ENCODE measurements around the gene GPATCH8. TPM values are rescaled to one million over a fixed set of nuclear protein-coding genes. Genes with fewer than 3 reads are reported as not detected.

GPATCH8 gene
- total RNA-seq, 1 experiment from 2014 or later: 33.8 TPM

- H3K27ac ChIP-seq (ENCODE audit: low read depth, low read length, poor library complexity, severe bottlenecking): no peak overlapping the region
- H3K4me1 ChIP-seq (ENCODE audit: insufficient read depth, low read length, poor library complexity, severe bottlenecking): peaks cover 5% of the 10 kb centered on the region
- CTCF ChIA-PET: no interaction called here
- no peak overlapping the region for H3K4me3 ChIP-seq (ENCODE audit: low read depth, low read length, poor library complexity, severe bottlenecking)
- TF ChIP-seq, protein P1, sequence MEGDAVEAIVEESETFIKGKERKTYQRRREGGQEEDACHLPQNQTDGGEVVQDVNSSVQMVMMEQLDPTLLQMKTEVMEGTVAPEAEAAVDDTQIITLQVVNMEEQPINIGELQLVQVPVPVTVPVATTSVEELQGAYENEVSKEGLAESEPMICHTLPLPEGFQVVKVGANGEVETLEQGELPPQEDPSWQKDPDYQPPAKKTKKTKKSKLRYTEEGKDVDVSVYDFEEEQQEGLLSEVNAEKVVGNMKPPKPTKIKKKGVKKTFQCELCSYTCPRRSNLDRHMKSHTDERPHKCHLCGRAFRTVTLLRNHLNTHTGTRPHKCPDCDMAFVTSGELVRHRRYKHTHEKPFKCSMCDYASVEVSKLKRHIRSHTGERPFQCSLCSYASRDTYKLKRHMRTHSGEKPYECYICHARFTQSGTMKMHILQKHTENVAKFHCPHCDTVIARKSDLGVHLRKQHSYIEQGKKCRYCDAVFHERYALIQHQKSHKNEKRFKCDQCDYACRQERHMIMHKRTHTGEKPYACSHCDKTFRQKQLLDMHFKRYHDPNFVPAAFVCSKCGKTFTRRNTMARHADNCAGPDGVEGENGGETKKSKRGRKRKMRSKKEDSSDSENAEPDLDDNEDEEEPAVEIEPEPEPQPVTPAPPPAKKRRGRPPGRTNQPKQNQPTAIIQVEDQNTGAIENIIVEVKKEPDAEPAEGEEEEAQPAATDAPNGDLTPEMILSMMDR (conservative IDR thresholded peaks at IDR 0.05; ENCODE audit: low read depth, low read length): no peak
- TF ChIP-seq EZH2 (IDR thresholded peaks at IDR 0.05; ENCODE audit: borderline replicate concordance, low read depth, low read length, poor library complexity, severe bottlenecking): no peak
- no peaks in the 10 kb centered on the region for H3K9me3 ChIP-seq (ENCODE audit: low read depth, low read length, poor library complexity, severe bottlenecking)
- no peak for DNase-seq (ENCODE audit: low spot score)
- no TSS peak for BruUV-seq (replicated peaks)
- H3K36me3 ChIP-seq (ENCODE audit: insufficient read depth, low read length, poor library complexity, severe bottlenecking): no peaks in the 10 kb centered on the region
- intact Hi-C loops (cut with micrococcal nuclease; ENCODE audit: unreplicated experiment): no loop called here
- H3K27me3 ChIP-seq (replicated peaks; ENCODE audit: insufficient read depth, low read depth, low read length, poor library complexity): no peaks in the 10 kb centered on the region
- POLR2A ChIA-PET (ENCODE audit: low non-redundant PET): no interaction called here
Measured at GRCh38 chr17:44442806-44443205, 60.4 kb downstream of the GPATCH8 start.

DNA sequence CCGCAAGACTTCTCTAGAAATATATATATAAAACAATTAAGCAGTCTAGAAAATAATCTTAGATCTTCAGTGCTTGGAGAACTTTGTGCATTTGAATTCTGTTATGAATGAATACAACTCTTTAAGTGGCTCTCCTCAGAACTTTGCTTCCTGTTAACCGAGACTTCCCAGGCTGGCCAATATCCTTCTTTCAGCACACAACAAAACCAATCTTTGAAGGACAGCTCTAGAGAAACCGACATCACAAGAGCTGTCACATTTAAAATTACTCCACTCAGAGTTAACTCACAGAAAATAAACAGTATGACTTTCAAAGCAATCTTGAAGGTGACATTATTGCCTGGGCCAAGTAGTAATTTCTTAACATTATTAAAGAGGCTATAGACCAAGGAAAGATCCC, 64.0 kb downstream of the GPATCH8 start:
- BruUV-seq (replicated peaks): no TSS peak
- ChIA-PET POLR2A (ENCODE audit: low non-redundant PET) (no interaction called here), CTCF (no interaction called here)
- H3K27me3 ChIP-seq (replicated peaks; ENCODE audit: insufficient read depth, low read depth, low read length, poor library complexity): no peaks in the 10 kb centered on the region
- no peak for DNase-seq (ENCODE audit: low spot score)
- H3K36me3 ChIP-seq (ENCODE audit: insufficient read depth, low read length, poor library complexity, severe bottlenecking): peaks cover 6% of the 10 kb centered on the region
- intact Hi-C loops (cut with micrococcal nuclease; ENCODE audit: unreplicated experiment): no loop called here
- H3K9me3 ChIP-seq (ENCODE audit: low read depth, low read length, poor library complexity, severe bottlenecking): no peaks in the 10 kb centered on the region
- no peak overlapping the region for H3K27ac ChIP-seq (ENCODE audit: low read depth, low read length, poor library complexity, severe bottlenecking)
- peaks cover 5% of the 10 kb centered on the region for H3K4me1 ChIP-seq (ENCODE audit: insufficient read depth, low read length, poor library complexity, severe bottlenecking)
- TF ChIP-seq, protein P1 (conservative IDR thresholded peaks at IDR 0.05; ENCODE audit: low read depth, low read length): no peak
- TF ChIP-seq EZH2 (IDR thresholded peaks at IDR 0.05; ENCODE audit: borderline replicate concordance, low read depth, low read length, poor library complexity, severe bottlenecking): no peak
- H3K4me3 ChIP-seq (ENCODE audit: low read depth, low read length, poor library complexity, severe bottlenecking): no peak overlapping the region

GRCh38 chr17:44438636-44439035, 64.6 kb downstream of the GPATCH8 start:
- DNase-seq (ENCODE audit: low spot score): no peak
- Histone ChIP-seq H3K4me3 (ENCODE audit: low read depth, low read length, poor library complexity, severe bottlenecking) (no peak overlapping the region), H3K27me3 (replicated peaks; ENCODE audit: insufficient read depth, low read depth, low read length, poor library complexity) (no peaks in the 10 kb centered on the region), H3K36me3 (ENCODE audit: insufficient read depth, low read length, poor library complexity, severe bottlenecking) (peaks cover 6% of the 10 kb centered on the region), H3K4me1 (ENCODE audit: insufficient read depth, low read length, poor library complexity, severe bottlenecking) (peaks cover 5% of the 10 kb centered on the region), H3K27ac (ENCODE audit: low read depth, low read length, poor library complexity, severe bottlenecking) (no peak overlapping the region), H3K9me3 (ENCODE audit: low read depth, low read length, poor library complexity, severe bottlenecking) (no peaks in the 10 kb centered on the region)
- BruUV-seq (replicated peaks): no TSS peak
- intact Hi-C loops (cut with micrococcal nuclease; ENCODE audit: unreplicated experiment): no loop called here
- TF ChIP-seq, protein P1 (conservative IDR thresholded peaks at IDR 0.05; ENCODE audit: low read depth, low read length): no peak
- TF ChIP-seq EZH2 (IDR thresholded peaks at IDR 0.05; ENCODE audit: borderline replicate concordance, low read depth, low read length, poor library complexity, severe bottlenecking): no peak
- ChIA-PET CTCF (no interaction called here), POLR2A (ENCODE audit: low non-redundant PET) (no interaction called here)
